Stimulated activated CD8-positive, alpha-beta memory T cell treated with anti-CD3 and anti-CD28 coated beads, Interleukin-12 subunit alpha, Interleukin-12 subunit beta, amount 100 ng/mL, for 1 hour (primary cell): ENCODE measurements around the gene C16orf96.

Experiments used
- DNase-seq: peaks from one replicate; pipeline ENCODE4 v3.0.0-alpha.2; 2020; ENCODE audit warnings: low read depth

The C16orf96 gene

DNA sequence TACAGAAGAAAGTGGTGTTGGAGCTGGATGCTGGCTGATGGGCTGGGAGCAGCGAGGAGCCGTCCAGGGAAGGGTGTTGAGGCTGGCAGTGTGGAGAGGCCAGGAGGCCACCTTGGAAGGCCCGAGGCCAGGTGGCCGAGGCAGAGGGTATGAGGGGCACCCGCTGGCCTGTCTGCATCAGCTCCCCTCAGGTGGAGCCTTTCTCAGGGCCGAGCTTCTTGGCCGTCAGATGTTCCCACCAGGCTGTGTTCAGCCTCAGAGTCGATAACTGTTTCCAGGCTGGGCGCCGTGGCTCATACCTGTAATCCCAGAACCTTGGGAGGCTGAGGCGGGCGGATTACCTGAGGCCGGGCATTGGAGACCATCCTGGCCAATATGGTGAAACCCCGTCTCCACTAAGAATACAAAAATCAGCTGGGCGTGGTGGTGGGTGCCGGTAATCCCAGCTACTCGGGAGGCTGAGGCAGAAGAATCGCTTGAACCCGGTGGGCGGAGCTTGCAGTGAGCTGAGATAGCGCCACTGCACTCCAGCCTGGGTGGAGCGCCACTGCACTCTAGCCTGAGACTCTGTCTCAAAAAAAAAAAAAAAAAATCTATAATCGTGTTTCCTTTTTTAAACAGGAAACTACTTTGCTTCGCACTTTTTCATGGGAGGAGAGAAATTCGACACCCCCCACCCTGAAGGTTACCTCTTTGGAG, 93.8 kb downstream of the C16orf96 start:
- no peak for DNase-seq
